Keratinocyte (primary cell): ENCODE data around the gene PLEKHA8. TPM values are rescaled to one million over a fixed set of nuclear protein-coding genes. Genes with fewer than 3 reads are reported as not detected.

Experiments
- DNase-seq: peaks from one replicate; pipeline ENCODE4 v3.0.0-alpha.2; 2011; ENCODE audit warnings: low read depth, missing footprints, low spot score
- FAIRE-seq: peaks from 2 replicates; lab custom pipeline; 2011; peaks lifted over from hg19 to GRCh38; lab: Jason Lieb, UNC
- H2AFZ ChIP-seq: 2 replicates; pipeline ENCODE4 v1.6.0; 2012; ENCODE audit warnings: low read length, control low read depth, inconsistent platforms; ENCODE audit not compliant: control insufficient read depth
- H3K27ac ChIP-seq: 2 replicates; pipeline ENCODE4 v1.5.1; 2011; ENCODE audit warnings: low read length; ENCODE audit not compliant: control insufficient read depth, insufficient read depth
- H3K27me3 ChIP-seq: 3 replicates; pipeline ENCODE4 v1.6.0; 2011; ENCODE audit warnings: low read length; ENCODE audit not compliant: control insufficient read depth, insufficient read depth; ENCODE audit errors: extremely low read depth
- H3K36me3 ChIP-seq, 2 experiments: 2 replicates in 1 of 2; 3 replicates in 1 of 2; pipeline ENCODE4 v1.5.1; 2011; ENCODE audit warnings: low read length in 2 of 2, mild to moderate bottlenecking in 1 of 2; ENCODE audit not compliant: control insufficient read depth in 2 of 2, insufficient read depth in 2 of 2; ENCODE audit errors: extremely low read depth in 1 of 2
- H3K4me1 ChIP-seq: 3 replicates; pipeline ENCODE4 v1.5.1; 2011; ENCODE audit warnings: low read length; ENCODE audit not compliant: control insufficient read depth, insufficient read depth; ENCODE audit errors: extremely low read depth
- H3K4me2 ChIP-seq: 3 replicates; pipeline ENCODE4 v1.6.0; 2011; ENCODE audit warnings: low read depth, low read length; ENCODE audit not compliant: control insufficient read depth, insufficient read depth; ENCODE audit errors: extremely low read depth
- H3K4me3 ChIP-seq, 3 experiments: fragments of 200-600 bp in 1 of 3; sonication (generic) in 1 of 3; 2 replicates in 2 of 3; 3 replicates in 1 of 3; pipeline ENCODE4 v1.5.1; 2011 to 2016; ENCODE audit warnings: low read length in 3 of 3, mild to moderate bottlenecking in 3 of 3, control low read depth in 2 of 3, inconsistent platforms in 1 of 3, low read depth in 1 of 3, mixed read lengths in 1 of 3, mixed run types in 1 of 3, moderate library complexity in 1 of 3; ENCODE audit not compliant: control insufficient read depth in 2 of 3, insufficient read depth in 2 of 3; ENCODE audit errors: extremely low read depth in 1 of 3
- H3K79me2 ChIP-seq: 2 replicates; pipeline ENCODE4 v1.6.0; 2012; ENCODE audit warnings: low read length; ENCODE audit not compliant: control insufficient read depth, insufficient read depth
- H3K9ac ChIP-seq: 3 replicates; pipeline ENCODE4 v1.6.0; 2011; ENCODE audit warnings: low read length; ENCODE audit not compliant: control insufficient read depth, insufficient read depth; ENCODE audit errors: extremely low read depth
- H3K9me1 ChIP-seq: 3 replicates; pipeline ENCODE4 v1.6.0; 2011; ENCODE audit warnings: low read length; ENCODE audit not compliant: control insufficient read depth, insufficient read depth; ENCODE audit errors: extremely low read depth
- H3K9me3 ChIP-seq: 2 replicates; pipeline ENCODE4 v1.5.1; 2012; ENCODE audit warnings: low read depth, low read length; ENCODE audit not compliant: control insufficient read depth
- H4K20me1 ChIP-seq: 3 replicates; pipeline ENCODE4 v1.6.0; 2011; ENCODE audit warnings: low read length; ENCODE audit not compliant: control insufficient read depth, insufficient read depth; ENCODE audit errors: extremely low read depth
- CTCF ChIP-seq, 3 experiments: IDR thresholded peaks in 1 of 3; conservative IDR thresholded peaks in 1 of 3; optimal IDR thresholded peaks in 1 of 3; 2 replicates in 2 of 3; 3 replicates in 1 of 3; pipeline versions ENCODE3 to v1.5.1; 2011; ENCODE audit warnings: low read length in 3 of 3, mild to moderate bottlenecking in 3 of 3, moderate library complexity in 2 of 3, control low read depth in 1 of 3, inconsistent platforms in 1 of 3; ENCODE audit not compliant: insufficient read depth in 2 of 3; ENCODE audit errors: extremely low read depth in 1 of 3
- EZH2 ChIP-seq: IDR thresholded peaks from one replicate; pipeline ENCODE4 v1.6.1; 2012; ENCODE audit warnings: inconsistent platforms, mild to moderate bottlenecking, low read length, moderate library complexity
- dilution Hi-C: fragments of 300-500 bp; cut with MboI; formaldehyde crosslinking; loops from one replicate; pipeline ENCODE4 v1.7.0; 2020; ENCODE audit warnings: low sequenced_read_pairs; ENCODE audit not compliant: extremely low pct_ligation_motif_present
- polyA plus RNA-seq, 5 experiments: library from polyadenylated mRNA; depleted of rRNA in 3 of 5; stranded (reverse) in 3 of 5; stranded (forward) in 1 of 5; unstranded in 1 of 5; fragments of >200 nt; gene quantifications; 1 replicate in 1 of 5; 2 replicates in 3 of 5; 3 replicates in 1 of 5; pipeline versions ENCODE4 v1.2.1 to v1.2.3, GENCODE V29; 2011 to 2012; ENCODE audit warnings: missing spikeins in 2 of 5, low read depth in 1 of 5, low replicate concordance in 1 of 5

The PLEKHA8 gene
- polyA plus RNA-seq, 1 donor (not counting 4 experiments of a cell fraction or from before 2014, with no cell fraction given), result 9.6 TPM

- no peak for FAIRE-seq
- no peak for TF ChIP-seq EZH2
- TF ChIP-seq CTCF (optimal IDR thresholded peaks at IDR 0.05 in 1 of 3, IDR thresholded peaks at IDR 0.05 in 1 of 3, conservative IDR thresholded peaks at IDR 0.05 in 1 of 3; ENCODE audit: extremely low read depth in 1 of 3, insufficient read depth in 2 of 3, low read length in 3 of 3), result no peak
- peak overlapping the region; percentile 91 for H3K27ac ChIP-seq
These were observed 39.6 kb upstream of the PLEKHA8 start for GRCh38 chr7:29988424-29989256.

GRCh38 chr7:29989257-29989995 lies 38.8 kb upstream of the PLEKHA8 start, which contains the start of gene SCRN1:
SCRN1 (minus strand) TSS chr7:29989801; CDS start chr7:29969067, 20,734 bp downstream.
- Histone ChIP-seq H3K27me3 (no peaks in the 10 kb centered on the region), H3K79me2 (peaks cover 35% of the 10 kb centered on the region), H3K9me1 (no peaks in the 10 kb centered on the region), H3K9ac (peak within 1 kb of the TSS; percentile 90), H3K27ac (peak within 1 kb of the TSS; percentile 91), H3K4me1 (peaks cover 22% of the 10 kb centered on the region), H3K36me3 (no peaks in the 10 kb centered on the region), H4K20me1 (no peaks in the 10 kb centered on the region), H3K4me2 (peak within 1 kb of the TSS; percentile 80), H2AFZ (peak within 1 kb of the TSS; percentile 72), H3K9me3 (no peaks in the 10 kb centered on the region), H3K4me3 (peak within 1 kb of the TSS; percentile 65 to 81 (median 68))
- no peak for FAIRE-seq
- DNase-seq, result no peak
- dilution Hi-C loops, result no loop called here
- TF ChIP-seq EZH2 (no peak), CTCF (optimal IDR thresholded peaks at IDR 0.05 in 1 of 3, IDR thresholded peaks at IDR 0.05 in 1 of 3, conservative IDR thresholded peaks at IDR 0.05 in 1 of 3; ENCODE audit: extremely low read depth in 1 of 3, insufficient read depth in 2 of 3, low read length in 3 of 3) (no peak)

More at GRCh38 chr7:29988424-29989256, 39.6 kb upstream of the PLEKHA8 start:
- Histone ChIP-seq H3K27me3 (no peaks in the 10 kb centered on the region), H3K4me1 (peaks cover 22% of the 10 kb centered on the region), H3K36me3 (no peaks in the 10 kb centered on the region), H3K9me3 (no peaks in the 10 kb centered on the region), H3K4me3 (peak overlapping the region; percentile 65 to 81 (median 68)), H3K9ac (peak overlapping the region; percentile 90), H2AFZ (peak overlapping the region; percentile 9), H3K9me1 (no peaks in the 10 kb centered on the region), H4K20me1 (no peaks in the 10 kb centered on the region), H3K4me2 (peak overlapping the region; percentile 76), H3K79me2 (peaks cover 40% of the 10 kb centered on the region)
- dilution Hi-C loops, result no loop called here
- no peak for DNase-seq
